Measurements from ENCODE around the gene TPPP2.

GRCh38 chr14:21018286-21018685, 11.7 kb upstream of the TPPP2 start:
- TF ChIP-seq POLR2A (IDR thresholded peaks at IDR 0.05) (no peak), CTCF (IDR thresholded peaks at IDR 0.05 in 4 of 5, conservative IDR thresholded peaks at IDR 0.05 in 1 of 5) (no peak)

All from gastrocnemius medialis (tissue), 4 donors.